GM10847 (cell line): ENCODE data around the gene CDH4.

ENCODE experiments used
- POLR2A ChIP-seq: IDR thresholded peaks from 2 replicates; pipeline ENCODE4 v1.6.1; 2011; ENCODE audit not compliant: insufficient read length; ENCODE audit errors: extremely low read depth

Gene CDH4

GRCh38 chr20:61429458-61430227 is 177.6 kb downstream of the CDH4 start:
- TF ChIP-seq POLR2A, result no peak

GRCh38 chr20:61430228-61430624 is 178.2 kb downstream of the CDH4 start:
- no peak for TF ChIP-seq POLR2A

GRCh38 chr20:61433176-61433575 is 181.1 kb downstream of the CDH4 start:
- TF ChIP-seq POLR2A, result no peak

- no peak for TF ChIP-seq POLR2A
Observed at GRCh38 chr20:61433816-61434215, 181.8 kb downstream of the CDH4 start.

- no peak for TF ChIP-seq POLR2A
Observed at GRCh38 chr20:61434341-61434781, 182.3 kb downstream of the CDH4 start.

- TF ChIP-seq POLR2A, result no peak
Observed at GRCh38 chr20:61435184-61435822, 183.2 kb downstream of the CDH4 start.

GRCh38 chr20:61435823-61436220 is 183.8 kb downstream of the CDH4 start:
- TF ChIP-seq POLR2A, result no peak

- no peak for TF ChIP-seq POLR2A
Observed at GRCh38 chr20:61436283-61436666, 184.2 kb downstream of the CDH4 start.

- TF ChIP-seq POLR2A, result no peak
Observed at GRCh38 chr20:61436667-61437279, 184.7 kb downstream of the CDH4 start.

GRCh38 chr20:61437280-61438206 is 185.5 kb downstream of the CDH4 start:
- TF ChIP-seq POLR2A, result no peak

GRCh38 chr20:61438285-61438684 is 186.2 kb downstream of the CDH4 start:
- no peak for TF ChIP-seq POLR2A

- no peak for TF ChIP-seq POLR2A
Observed at GRCh38 chr20:61439251-61439650, 187.2 kb downstream of the CDH4 start.

- TF ChIP-seq POLR2A, result no peak
Observed at GRCh38 chr20:61440548-61441055, 188.5 kb downstream of the CDH4 start.

GRCh38 chr20:61441537-61441936 is 189.5 kb downstream of the CDH4 start:
- TF ChIP-seq POLR2A, result no peak
